Epithelial cell of esophagus (primary cell): ENCODE measurements around the gene VGLL4.
A peak's percentile ranks its signal among the peaks of the same experiment; 100 is the strongest.

Experiments
- DNase-seq: peaks from one replicate; pipeline ENCODE4 v3.0.0; 2010; ENCODE audit warnings: low read depth
- H3K4me3 ChIP-seq: 2 replicates; pipeline ENCODE4 v1.5.1; 2011; ENCODE audit warnings: mild to moderate bottlenecking, low read length, control low read depth
- TF ChIP-seq, protein P1 (sequence below): IDR thresholded peaks from 2 replicates; pipeline ENCODE4 v1.5.1; 2011; ENCODE audit warnings: low read depth, mild to moderate bottlenecking, low read length, control low read depth, inconsistent platforms; ENCODE audit not compliant: insufficient read depth; ENCODE audit errors: missing control alignments

The VGLL4 gene

DNA sequence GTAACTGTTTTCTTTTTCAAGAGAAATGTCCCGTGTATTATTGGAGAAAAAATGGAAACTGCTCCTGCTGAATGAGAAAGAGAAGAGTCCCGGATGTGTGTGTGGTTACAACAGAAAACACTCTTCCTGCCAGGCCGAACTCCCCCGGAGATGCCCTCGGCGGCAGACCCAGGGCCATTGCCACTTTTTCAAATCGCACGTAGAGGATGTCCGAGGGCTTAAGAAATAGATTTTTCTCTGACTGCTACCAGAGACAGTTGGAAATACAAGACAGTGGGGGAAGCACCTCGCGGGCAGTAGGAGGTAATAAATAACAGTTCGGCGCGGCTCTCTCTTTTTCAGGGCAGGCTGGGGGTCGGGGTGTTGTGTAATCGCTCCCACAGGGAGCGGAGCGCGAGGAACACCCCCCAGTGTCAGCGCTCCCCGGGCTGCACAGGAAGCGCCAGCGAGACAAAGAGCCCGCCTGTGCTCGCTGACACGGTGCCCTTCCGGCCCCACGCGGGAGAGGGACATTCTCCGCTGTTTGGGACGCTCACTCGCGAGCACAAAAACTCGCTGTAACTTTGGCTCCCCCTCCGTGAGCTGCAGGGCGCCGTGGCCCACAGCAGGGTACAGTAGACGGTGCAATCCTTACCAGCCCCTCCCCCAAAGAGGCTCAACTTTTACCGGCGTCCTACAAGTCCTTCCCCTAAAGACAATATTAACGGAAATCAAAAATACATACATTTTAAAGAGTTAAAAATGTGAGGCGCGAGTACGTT lies 1.1 kb downstream of the VGLL4 start:
- peak; percentile 46 for DNase-seq
- peak overlapping the region; percentile 55 for H3K4me3 ChIP-seq
- TF ChIP-seq, protein P1, sequence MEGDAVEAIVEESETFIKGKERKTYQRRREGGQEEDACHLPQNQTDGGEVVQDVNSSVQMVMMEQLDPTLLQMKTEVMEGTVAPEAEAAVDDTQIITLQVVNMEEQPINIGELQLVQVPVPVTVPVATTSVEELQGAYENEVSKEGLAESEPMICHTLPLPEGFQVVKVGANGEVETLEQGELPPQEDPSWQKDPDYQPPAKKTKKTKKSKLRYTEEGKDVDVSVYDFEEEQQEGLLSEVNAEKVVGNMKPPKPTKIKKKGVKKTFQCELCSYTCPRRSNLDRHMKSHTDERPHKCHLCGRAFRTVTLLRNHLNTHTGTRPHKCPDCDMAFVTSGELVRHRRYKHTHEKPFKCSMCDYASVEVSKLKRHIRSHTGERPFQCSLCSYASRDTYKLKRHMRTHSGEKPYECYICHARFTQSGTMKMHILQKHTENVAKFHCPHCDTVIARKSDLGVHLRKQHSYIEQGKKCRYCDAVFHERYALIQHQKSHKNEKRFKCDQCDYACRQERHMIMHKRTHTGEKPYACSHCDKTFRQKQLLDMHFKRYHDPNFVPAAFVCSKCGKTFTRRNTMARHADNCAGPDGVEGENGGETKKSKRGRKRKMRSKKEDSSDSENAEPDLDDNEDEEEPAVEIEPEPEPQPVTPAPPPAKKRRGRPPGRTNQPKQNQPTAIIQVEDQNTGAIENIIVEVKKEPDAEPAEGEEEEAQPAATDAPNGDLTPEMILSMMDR: no peak

- H3K4me3 ChIP-seq: peak overlapping the region; percentile 55
- TF ChIP-seq, protein P1: no peak
- DNase-seq: peak; percentile 39
Measured at GRCh38 chr3:11641683-11642430, 1.9 kb downstream of the VGLL4 start.

- H3K4me3 ChIP-seq: no peak overlapping the region
- DNase-seq: no peak
- TF ChIP-seq, protein P1: no peak
Measured at GRCh38 chr3:11641316-11641682, 2.4 kb downstream of the VGLL4 start.

GRCh38 chr3:11640009-11640673 lies 3.6 kb downstream of the VGLL4 start:
- TF ChIP-seq, protein P1: no peak
- no peak overlapping the region for H3K4me3 ChIP-seq
- DNase-seq: no peak

GRCh38 chr3:11638495-11639358 lies 5.0 kb downstream of the VGLL4 start:
- H3K4me3 ChIP-seq: no peak overlapping the region
- TF ChIP-seq, protein P1: no peak
- peak; percentile 30 for DNase-seq

DNA sequence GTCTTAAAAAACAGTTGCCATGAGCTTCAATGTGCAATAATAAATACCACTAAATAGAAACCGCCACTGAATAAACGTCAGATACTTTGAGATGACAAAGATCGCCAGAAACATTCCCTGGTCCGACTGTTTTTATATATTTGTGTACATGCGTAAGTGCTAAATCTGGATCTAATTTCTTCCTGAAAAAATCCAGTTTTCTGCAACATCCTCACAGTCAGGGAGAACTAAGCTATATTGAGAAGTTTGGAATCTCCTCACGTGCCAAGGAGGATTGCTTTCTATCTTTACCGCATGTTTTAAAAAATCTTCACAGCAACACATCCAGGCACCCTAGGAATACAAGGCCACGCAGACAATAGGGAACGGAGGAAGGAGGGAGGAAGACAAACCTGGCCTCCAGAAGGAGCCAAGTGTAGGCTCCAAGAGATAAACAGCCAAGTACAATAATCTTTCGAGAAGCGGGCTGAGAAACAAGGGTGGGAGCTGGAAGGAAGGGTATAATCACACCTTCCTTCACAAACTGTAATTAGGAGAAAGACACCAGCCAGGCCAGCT lies 5.7 kb downstream of the VGLL4 start:
- no peak for DNase-seq
- TF ChIP-seq, protein P1: no peak
- peak overlapping the region; percentile 7 for H3K4me3 ChIP-seq
